Measurements from ENCODE around the gene NDST1. TPM values are rescaled to one million over a fixed set of nuclear protein-coding genes. Genes with fewer than 3 reads are reported as not detected.

The NDST1 gene
- total RNA-seq, 6 donors from 2014 or later, result 81.7 to 265 (median 166) TPM

GRCh38 chr5:150506571-150507473, 1.1 kb upstream of the NDST1 start:
- TF ChIP-seq CTCF (IDR thresholded peaks at IDR 0.05) (no peak), POLR2A (IDR thresholded peaks at IDR 0.05) (no peak), POLR2AphosphoS5 (IDR thresholded peaks at IDR 0.05) (no peak), EP300 (IDR thresholded peaks at IDR 0.05) (no peak)
- ATAC-seq (ENCODE audit: low FRiP score in 2 of 2) (no peak), DNase-seq (no peak)
- Histone ChIP-seq H3K27ac (peak overlapping the region; percentile 50 to 91 (median 84)), H3K9me3 (no peaks in the 10 kb centered on the region), H3K4me3 (peak overlapping the region in 1 of 4 donors; percentile 38), H3K4me1 (peaks cover 92 to 99% (median 96%) of the 10 kb centered on the region in 4 donors), H3K27me3 (no peaks in the 10 kb centered on the region), H3K36me3 (no peaks in the 10 kb centered on the region)
- WGBS, 2 donors, result 54 to 69% methylated on average over 8 to 11 of the region's 11 CpGs

- peak overlapping the region in 3 of 4 donors; percentile 20 to 38 (median 27) for H3K4me3 ChIP-seq
- no peaks in the 10 kb centered on the region for H3K27me3 ChIP-seq
- H3K27ac ChIP-seq, result peak overlapping the region; percentile 50 to 91 (median 84)
- ATAC-seq (ENCODE audit: low FRiP score in 2 of 2), result no peak
- no peaks in the 10 kb centered on the region for H3K36me3 ChIP-seq
- TF ChIP-seq POLR2AphosphoS5 (IDR thresholded peaks at IDR 0.05) (no peak), EP300 (IDR thresholded peaks at IDR 0.05) (no peak), CTCF (IDR thresholded peaks at IDR 0.05) (no peak), POLR2A (IDR thresholded peaks at IDR 0.05) (no peak)
- H3K9me3 ChIP-seq, result no peaks in the 10 kb centered on the region
- H3K4me1 ChIP-seq, result peaks cover 91 to 99% (median 96%) of the 10 kb centered on the region in 4 donors
- DNase-seq, result no peak
- 39 to 65% methylated on average over 2 of the region's 2 CpGs for WGBS, 2 donors
Measured at GRCh38 chr5:150508277-150508640, 328 bp downstream of the NDST1 start.

GRCh38 chr5:150508828-150509227, 897 bp downstream of the NDST1 start:
- Histone ChIP-seq H3K27me3 (no peaks in the 10 kb centered on the region), H3K4me1 (peaks cover 91 to 98% (median 94%) of the 10 kb centered on the region in 4 donors), H3K9me3 (no peaks in the 10 kb centered on the region), H3K27ac (peak overlapping the region; percentile 50 to 91 (median 84)), H3K4me3 (peak overlapping the region in 3 of 4 donors; percentile 20 to 38 (median 27)), H3K36me3 (no peaks in the 10 kb centered on the region)
- TF ChIP-seq EP300 (IDR thresholded peaks at IDR 0.05), result no peak
- TF ChIP-seq POLR2AphosphoS5 (IDR thresholded peaks at IDR 0.05), result no peak
- TF ChIP-seq CTCF (IDR thresholded peaks at IDR 0.05), result no peak
- no peak for TF ChIP-seq POLR2A (IDR thresholded peaks at IDR 0.05)
- WGBS, 2 donors, result 50 to 56% methylated on average over 4 of the region's 4 CpGs
- ATAC-seq (ENCODE audit: low FRiP score in 2 of 2) (no peak), DNase-seq (no peak)

- WGBS, 2 donors, result 65 to 78% methylated on average over 4 to 7 of the region's 7 CpGs
- Histone ChIP-seq H3K27me3 (no peaks in the 10 kb centered on the region), H3K36me3 (no peaks in the 10 kb centered on the region), H3K4me1 (peaks cover 84 to 91% (median 90%) of the 10 kb centered on the region in 4 donors), H3K27ac (peak overlapping the region; percentile 50 to 91 (median 84)), H3K4me3 (peak overlapping the region in 2 of 4 donors; percentile 12 to 38), H3K9me3 (no peaks in the 10 kb centered on the region)
- no peak for ATAC-seq (ENCODE audit: low FRiP score in 2 of 2)
- no peak for TF ChIP-seq POLR2AphosphoS5 (IDR thresholded peaks at IDR 0.05)
- TF ChIP-seq POLR2A (IDR thresholded peaks at IDR 0.05), result no peak
- no peak for TF ChIP-seq CTCF (IDR thresholded peaks at IDR 0.05)
- TF ChIP-seq EP300 (IDR thresholded peaks at IDR 0.05), result no peak
- DNase-seq, result no peak
Measured at GRCh38 chr5:150509992-150510391, 2.1 kb downstream of the NDST1 start.
